T1000 (cell line): Measurements from ENCODE around the gene NUDT14.

Source experiments
- DNase-seq: peaks from one replicate; lab custom pipeline; 2025; ENCODE audit warnings: mixed read lengths; lab: John Stamatoyannopoulos, UW

NUDT14 gene

DNA sequence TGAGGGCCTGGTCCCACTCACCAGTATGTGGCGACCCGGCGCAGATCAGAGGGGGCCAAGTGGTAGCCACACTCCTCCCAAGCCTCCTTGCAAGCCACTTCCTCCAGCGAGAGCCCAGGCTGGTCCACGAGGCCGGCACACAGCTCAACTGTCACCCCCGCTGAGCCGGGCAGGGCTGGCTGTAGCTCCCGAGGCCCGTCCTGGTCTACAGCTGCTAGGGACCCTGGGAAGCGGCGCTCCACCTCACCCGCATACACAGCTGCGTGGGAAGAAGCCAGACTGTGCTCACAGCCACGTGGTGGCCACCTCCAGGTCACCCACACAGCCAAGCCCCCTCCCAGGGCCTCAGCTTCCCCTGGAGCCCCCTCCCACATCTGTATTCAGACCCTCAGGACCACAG lies 4.6 kb downstream of the NUDT14 start:
- DNase-seq = no peak

DNA sequence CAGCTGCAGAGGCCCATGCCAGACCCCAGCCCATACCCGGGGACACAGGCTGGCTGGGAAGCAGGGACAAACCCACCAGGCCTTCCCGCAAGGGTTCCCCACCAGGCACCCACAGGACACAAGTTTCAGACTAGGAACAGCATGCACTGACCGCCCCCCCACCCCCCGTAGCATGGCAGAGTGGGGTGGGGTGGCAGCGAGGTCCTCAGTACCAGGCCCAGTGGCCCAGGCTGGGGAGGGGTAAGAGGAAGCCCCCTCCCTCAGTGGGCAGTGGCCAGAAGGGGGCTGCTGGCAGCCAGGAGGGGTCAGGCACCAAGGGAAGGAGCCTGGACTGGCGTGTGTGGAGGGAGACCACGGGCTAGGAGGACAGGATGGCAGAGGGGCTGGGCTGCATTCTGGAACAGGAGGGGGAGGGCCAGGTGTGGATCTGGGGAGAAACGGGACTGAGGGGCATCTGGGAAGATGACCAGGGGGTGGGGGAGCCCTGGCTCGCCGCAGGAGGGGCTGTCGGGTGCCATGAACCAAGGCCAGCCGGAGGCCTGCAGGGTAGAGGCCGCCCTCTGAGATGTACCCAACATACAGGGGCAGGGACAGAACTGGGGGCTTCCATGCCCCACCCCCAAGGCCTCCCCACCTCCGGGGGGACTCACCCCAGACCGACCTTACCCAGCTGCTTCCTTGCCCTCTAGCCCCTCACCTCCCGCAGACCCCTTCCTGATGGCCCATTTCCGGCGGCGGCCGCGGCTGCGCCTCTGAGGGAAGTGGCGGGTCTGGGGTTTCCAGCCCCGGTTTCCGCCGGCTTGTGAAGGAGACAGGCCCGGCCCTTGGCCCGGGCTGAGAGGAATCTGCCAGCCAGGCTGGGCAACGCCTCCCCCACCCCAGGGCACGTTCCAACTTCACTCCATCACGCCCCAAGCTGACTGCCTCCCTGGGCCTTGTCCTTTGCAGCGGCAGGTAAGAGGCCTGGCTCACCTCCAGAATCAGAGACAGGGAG lies 6.9 kb downstream of the NUDT14 start:
- no peak for DNase-seq

DNA sequence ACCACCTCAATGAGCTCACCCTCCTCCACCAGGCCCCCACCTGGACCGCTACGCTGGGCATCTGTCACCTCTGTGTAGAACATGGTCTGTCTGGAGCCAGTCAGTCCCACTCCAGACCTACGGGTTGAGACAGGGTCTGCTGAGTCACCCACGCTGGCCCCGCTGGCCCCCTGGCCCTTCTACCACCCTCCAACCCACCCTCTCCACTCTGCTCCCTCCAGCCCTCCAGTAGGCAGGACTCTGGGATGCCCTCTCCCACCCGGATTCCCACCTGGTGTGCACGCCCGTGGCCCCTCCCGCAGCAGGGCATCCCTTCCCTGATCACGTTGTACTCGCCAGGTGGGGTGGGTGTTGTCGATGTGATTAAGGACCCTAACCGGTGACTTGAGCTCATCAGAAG lies 8.0 kb downstream of the NUDT14 start:
- no peak for DNase-seq

DNA sequence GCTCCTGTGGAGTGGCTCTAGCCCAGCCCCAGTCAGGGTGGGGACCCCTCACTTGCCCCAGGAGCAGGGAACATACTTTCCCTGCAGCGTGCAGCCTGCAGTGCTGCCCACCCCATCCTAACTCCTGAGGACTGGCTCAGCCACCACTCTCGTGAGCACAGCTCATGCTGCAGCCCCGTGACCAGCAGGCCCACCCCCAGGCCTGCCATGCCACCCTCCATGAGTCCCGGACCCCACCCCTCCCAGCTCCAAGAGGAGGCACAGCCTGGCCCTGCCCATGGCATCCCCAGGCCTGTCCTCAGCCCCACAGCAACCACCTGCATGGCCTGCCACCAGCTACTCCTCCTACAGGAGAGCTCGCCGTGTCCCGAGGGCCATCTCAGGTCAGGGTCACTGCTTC lies 8.6 kb downstream of the NUDT14 start:
- DNase-seq = no peak

DNA sequence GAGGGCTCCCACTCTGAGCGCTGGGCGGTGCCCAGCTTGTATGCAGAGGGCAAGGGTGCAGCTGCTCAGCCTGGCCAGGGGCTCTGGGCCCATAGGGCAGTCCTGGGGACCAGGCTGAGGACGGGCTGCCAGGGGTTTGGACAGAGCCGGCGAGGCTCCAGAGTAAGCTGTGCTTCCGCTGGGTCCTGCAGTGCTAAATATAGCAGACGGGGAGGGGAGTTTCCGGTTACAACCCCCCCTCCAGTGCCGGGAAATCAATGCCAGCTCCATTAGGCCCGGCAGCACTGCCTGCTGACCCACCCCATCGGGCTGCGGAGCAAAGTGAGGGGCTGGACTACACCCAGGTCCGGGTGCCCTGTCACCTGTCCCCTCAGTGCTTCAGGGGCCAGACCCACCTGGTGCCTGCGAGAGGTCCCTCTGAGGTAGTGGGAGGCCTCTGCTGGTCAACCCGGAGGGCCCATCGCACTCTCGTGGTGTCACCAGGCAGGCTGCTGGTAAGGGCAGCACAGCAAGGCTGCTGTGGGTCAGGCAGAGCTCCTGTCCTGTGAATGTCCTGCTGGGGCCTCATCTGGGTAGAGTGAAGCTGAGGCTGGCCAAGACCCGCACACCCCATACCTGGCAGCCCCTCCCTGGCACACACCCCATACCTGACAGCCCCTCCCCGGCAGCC lies 10.0 kb downstream of the NUDT14 start:
- DNase-seq = no peak

DNA sequence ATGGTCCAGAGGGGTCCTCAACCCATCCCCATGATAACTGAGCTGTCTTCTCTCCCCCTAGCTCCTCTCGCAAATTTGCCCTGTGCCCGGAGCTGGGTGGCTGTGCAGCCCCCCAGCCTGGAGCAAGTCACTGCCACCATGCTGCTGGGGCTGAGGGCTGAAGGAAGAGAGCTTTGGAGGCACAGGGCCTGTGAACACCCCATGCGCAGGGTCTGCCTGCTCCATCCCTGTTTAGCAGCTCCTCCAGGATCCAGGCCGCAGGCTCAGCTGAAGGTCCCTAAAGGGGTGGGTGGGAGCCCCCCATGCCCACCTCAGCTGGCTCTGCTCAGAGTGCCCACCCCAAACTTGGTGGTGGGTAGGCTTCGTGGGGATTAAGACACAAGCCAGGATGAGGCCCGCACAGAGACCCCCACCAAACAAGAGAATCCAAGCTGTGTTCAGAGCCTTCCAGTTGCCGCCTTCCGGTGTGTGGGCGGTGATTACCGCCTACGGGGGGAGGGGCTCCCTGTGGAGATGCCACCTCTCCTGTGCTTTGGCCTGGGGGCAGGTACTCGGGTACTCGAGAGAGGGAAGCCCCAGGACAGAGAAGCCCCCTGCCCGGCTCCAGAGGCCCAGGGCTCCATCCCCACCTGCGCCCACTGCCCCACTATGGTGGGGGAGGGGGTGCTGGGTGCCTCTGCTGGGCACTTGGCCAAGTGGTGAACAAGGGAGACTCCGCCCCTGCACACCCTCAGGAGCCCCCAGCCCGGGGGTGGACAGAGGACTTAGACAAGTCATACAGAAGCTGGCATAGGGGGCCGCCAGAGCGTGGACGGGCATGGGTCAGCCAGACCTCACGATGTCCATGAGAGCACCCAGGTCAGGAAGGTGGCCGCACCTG lies 11.1 kb downstream of the NUDT14 start:
- DNase-seq = no peak

DNA sequence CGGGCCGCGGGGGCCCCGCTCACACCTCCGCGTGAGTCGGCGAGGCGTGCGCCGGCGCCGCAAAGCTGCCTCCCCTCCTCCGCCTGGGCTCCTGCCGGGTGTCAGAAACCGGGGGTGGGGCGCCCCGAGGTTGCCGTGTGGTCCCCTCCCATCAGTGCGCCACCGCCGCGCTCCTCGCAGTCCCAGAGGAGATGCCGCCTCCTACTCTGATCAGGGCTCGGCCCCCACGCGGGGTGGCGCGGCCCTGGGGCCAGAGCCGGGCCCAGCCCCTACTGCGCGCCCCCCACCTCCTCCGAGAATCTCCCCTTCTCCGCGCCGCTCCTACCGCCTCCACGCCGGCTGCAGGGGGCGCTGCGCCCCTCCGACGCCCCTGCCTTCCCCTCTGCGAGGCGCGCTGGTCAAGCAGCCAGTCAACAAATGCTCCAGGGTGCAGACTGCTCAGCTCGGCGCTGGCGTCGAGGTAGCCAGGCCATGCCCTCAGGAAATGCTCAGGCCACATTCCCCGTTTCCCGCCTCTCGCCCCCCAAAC lies 12.1 kb downstream of the NUDT14 start:
- no peak for DNase-seq

DNA sequence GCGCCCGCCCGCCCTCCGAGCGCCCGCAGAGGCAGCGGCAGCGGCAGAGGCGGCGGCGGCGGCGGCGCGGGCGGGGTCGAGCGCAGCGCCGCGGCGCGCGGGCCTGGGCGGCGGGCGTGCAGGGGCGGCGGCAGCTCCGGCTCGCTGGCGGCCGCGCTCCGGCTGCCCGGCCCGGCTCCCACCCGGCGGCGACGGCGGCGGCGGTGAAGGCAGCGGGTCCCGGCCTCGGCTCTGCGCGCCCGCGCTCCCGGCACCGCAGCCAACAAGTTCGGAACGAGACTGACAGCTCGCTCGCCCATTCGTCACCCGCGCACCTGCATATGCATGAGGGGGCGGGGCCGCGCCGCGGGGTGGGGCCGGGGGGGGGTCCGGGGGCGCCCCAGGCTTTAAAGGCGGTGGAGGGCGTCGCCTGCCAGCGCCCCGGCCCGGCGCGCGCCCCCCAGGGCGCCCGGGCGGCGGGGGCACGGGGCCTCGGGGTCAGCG lies 12.6 kb downstream of the NUDT14 start, which contains the start of gene JAG2:
TSS of gene JAG2 (minus strand) at position 281 of the 483 bp plus-strand sequence. CDS start 356 bp downstream, outside the sequence.
- no peak for DNase-seq

DNA sequence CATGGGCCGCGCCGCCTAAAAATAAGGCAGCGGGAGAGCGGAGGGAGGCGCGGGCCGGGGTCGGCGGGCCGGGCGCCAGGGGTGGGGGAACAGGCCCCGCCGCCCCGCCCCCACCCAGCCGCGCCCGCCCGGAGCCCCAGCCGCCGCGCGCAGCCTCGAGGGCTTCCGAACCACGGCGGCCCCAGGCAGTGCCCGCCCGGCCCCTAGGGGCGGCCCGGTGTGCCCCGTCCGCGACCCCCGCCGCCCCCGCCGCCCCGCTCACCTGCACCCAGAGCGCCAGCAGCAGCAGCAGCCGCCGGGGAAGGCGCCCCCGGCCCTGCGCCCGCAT lies 13.1 kb downstream of the NUDT14 start:
- DNase-seq = no peak

DNA sequence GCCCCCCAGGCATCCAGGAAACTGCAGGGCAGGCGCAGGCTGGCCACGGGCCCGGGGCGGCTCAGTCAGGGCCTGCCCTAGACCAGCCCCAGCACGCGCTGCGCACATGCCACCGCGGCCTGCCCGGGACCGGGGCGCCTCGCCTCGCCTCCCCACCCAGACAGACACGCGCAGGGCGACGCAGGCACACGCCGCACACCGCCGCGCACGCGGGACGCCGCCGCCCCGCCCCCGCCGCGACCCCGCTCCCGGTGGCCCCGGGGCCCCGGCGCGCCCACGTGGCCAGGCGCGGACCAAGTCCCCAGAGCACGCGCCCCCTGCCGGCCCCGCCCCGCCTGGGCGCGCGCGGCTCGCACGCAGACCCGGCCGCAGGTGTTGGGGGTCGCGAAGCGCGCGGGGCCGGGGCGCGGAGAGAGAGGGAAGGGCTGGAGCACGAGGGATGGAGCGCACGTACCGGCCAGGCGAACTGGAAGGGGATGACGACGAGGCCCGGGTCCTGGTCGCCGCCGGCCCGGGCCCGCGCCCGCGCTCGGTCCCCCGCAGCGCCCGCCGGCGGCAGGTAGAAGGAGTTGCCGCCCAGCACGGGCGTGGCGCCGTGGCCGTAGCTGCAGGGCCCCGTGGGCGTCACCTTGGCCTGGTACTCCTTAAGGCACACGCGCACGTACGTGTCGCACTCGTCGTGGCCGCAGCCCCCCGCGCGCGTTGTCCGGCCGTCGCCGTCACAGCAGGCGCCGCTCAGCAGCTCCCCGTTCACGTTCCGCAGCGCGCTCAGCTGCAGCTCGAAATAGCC lies 13.6 kb downstream of the NUDT14 start:
- no peak for DNase-seq

DNA sequence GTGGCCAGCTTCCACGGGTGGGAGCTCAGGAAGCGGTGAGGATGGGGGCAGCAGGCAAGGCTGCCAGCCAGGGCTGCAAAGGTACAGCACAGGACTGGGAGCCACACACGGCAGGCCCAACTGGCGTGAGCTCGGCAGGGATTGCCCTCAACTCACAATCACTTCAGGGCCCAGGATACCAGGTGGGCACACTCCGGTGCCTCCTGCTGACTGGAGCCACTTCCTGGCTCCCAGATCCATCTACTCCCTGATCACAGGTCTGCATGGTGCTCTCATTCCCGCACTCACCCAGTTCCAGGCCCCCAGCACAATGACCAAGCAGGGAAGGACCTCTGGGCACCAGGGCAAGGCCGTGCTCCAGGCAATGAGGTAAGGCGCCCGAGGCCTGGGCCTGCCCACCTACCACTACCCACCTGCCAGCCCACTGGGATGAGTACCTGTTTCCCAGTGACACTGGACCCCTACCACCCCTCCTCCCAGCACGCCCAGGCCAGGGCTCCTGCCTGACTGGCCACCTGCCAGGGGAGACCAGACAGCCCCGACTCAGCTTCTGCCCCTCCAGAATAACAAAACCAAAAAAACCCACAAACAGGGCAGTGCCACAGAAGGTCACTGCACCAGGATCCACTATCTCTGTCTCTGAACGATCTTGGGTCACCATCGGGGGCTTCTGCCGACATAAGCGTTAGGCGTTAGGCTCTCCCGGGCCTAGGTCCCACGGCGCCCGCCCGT lies 14.4 kb downstream of the NUDT14 start:
- DNase-seq = no peak

DNA sequence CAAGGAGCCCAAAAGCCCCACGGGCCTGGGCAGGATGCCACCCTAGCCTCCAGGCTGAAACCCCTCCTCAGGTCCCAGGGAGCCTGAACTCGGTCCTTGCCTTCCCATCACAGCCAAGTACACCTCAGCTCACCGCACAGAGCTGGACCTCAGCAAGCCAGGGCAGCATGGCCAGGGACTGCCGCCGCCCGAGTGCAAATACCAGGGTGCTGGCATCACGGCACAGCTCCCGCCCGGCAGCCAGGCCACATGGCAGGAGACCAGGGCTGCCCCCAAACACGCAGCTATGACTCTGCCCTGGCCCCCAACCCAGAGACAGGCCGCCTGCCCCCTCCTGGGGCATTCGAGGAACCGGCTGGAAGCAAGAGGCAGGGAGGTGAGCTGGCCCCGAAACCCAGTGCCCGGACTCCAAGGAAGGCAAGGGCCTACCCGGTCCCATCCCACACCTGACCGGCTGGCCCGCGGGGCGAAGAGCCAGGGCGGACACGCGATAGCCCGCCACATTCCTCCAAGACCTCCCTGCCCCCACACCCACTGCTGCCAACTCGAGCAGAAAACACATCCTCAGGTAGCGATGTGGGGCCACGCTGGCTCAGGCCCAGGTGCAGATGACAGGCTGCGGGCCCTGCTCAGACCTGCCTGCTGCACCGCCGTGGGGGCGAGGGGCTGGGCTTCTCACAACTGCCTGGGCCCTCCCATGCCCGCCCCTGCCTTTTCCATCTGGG lies 15.2 kb downstream of the NUDT14 start:
- no peak for DNase-seq

DNA sequence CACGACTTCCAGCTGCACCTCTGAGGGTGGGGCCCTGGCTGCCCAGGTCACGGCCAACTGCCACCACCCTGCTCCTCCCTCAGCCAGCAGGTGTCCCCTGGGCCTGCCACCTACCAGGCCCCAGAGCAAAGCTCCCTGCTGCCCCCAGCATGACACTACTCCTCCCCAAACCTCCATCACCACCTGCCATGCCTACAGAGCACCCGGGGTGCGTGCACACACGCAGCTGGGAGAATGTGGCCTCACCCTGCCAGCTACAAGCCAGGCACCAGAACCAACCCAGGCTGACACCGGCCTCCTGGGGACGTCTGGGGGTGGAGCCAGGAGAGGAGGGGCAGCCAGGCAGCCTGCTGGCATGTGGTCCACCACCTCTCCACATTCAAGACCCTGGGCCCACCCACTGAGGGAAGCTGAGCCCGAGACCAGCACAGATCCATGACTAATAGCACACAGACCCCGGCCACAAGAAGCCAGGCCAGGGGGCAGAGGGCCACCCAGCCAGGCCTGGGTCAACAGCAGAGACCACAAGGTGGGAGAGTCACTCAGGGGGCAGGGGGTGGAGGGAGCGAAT lies 15.9 kb downstream of the NUDT14 start:
- DNase-seq = no peak

DNA sequence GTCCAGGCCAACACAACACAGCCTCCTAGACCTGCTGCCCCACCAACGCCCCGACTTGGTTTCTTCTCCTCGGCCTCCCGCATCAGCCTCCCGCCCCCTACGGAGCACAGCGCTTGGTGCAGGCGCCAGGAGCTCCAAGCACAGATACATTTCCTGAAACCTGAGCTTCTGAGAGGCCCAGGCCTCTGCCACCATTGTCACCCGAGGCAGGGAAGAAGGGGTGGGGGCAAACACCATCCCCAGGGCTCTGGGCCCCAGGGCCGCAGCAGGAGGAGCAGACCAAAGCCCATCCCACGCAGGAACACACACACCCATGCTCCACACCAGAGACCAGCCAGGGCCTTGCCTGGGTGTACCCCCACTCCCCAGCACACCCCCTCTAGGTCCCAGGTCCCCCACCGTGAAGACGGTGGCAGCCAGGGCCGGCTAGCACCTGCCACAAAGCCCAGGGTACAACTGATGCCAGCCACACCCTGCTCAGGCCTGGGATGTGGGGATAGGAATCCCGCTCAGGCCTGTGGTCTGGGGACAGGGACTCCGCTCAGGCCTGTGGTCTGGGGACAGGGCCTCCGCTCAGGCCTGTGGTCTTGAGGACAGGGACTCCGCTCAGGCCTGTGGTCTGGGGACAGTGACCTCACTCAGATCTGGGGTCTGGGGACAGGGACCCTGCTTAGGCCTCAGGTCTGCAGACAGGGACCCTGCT lies 17.9 kb downstream of the NUDT14 start:
- no peak for DNase-seq

DNA sequence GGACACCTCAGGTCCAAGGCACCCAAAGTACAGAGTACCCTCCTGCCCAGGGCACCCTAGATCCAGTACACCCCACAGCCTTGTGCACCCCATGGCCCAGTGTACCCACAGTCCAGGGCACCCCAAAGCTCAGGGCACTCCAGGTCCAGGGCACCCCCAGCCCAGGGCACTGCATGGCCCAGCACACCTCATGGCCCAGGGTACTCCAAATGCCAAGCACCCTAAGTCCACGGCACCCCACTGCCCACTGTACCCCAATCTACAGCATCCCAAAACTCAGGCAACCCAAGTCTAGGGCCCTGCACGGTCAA lies 18.5 kb downstream of the NUDT14 start:
- no peak for DNase-seq

DNA sequence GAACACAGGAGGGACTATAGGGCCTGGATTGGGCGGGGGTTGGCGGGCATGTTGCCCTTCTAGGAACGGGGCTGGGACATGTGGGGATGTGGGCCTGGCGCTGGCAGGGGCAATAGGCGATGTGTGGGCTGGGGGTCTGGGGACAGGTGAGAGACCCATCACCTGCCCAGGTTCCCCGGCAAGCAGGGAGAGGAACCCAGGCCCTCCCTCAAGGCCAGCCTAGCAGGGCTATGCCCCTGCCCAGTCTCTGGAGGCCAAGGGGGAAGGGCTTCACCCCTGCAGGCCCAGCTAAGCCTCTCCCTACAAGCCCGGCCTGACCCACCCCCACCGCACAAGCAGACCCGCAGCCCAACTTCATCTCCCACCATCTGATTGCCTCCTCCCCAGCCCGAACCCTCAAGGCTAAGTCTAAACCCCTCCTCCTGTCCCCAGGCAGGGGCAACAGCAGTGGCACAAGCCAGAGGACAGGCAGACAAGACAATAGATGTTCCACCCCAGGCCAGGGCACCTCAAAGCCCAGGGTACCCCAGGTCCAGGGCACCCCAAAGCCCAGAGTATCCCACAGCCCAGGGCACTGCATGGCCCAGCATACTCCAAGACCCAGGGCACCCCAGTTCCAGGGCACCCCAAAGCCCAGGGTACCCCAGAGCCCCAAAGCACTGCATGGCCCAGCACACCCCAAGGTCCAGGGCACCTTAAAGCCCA lies 19.0 kb downstream of the NUDT14 start:
- DNase-seq = no peak

DNA sequence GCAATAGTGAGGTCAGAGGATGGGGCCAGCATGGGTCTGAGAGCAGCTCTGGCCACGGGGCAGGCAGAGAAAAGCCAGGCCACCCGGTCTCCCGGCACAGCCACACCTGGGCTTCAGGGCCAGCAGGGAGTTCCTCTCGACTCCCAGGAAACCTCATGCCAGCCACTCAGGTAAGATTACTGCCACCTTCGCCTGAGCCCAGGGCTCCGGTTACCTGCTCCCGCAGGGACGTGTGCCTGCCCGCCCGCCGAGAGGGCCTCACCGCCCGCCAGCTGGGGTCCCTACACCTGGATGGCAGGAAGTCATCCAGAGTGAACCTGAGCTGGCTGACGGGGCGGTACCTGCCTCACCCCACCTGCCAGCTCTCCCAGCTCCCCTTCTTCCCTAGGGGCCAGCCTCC lies 19.8 kb downstream of the NUDT14 start:
- DNase-seq = no peak

DNA sequence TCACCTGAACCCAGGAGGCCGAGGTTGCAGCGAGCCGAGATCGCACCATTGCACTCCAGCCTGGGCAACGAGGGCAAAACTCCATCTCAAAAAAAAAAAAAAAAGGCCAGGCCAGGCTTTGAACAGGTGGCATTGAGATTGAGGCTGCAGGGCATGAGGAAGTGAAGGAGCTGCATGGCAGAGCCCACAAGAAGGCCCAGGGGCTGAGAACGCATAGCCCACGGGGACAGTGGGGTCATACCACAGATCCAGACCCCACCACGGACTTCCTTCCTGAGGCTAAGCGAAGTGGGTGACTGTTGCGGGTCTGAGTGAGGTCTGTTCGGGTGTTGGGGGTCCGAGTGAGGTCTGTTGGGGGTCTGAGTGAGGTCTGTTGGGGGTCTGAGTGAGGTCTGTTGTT lies 20.3 kb downstream of the NUDT14 start:
- no peak for DNase-seq
